ENCODE data around the gene WDR20. TPM values are rescaled to one million over a fixed set of nuclear protein-coding genes. Genes with fewer than 3 reads are reported as not detected.
A peak's percentile ranks its signal among the peaks of the same experiment; 100 is the strongest.

Gene WDR20
- total RNA-seq, 1 donor from 2014 or later, result 30.4 TPM

- H3K4me3 Mint-ChIP-seq, result no peak overlapping the region
- H3K4me1 Mint-ChIP-seq, result no peaks in the 10 kb centered on the region
- no peak for DNase-seq
- peaks cover 2% of the 10 kb centered on the region for H3K36me3 Mint-ChIP-seq (ENCODE audit: low read depth)
- no peaks in the 10 kb centered on the region for H3K9me3 Mint-ChIP-seq
- intact Hi-C loops (cut with micrococcal nuclease), result no loop called here
- no peak overlapping the region for H3K27ac Mint-ChIP-seq
- H3K27me3 Mint-ChIP-seq, result no peaks in the 10 kb centered on the region
Measured at GRCh38 chr14:102227184-102227964, 87.7 kb downstream of the WDR20 start.

- DNase-seq, result no peak
- Mint-ChIP-seq H3K27ac (no peak overlapping the region), H3K27me3 (no peaks in the 10 kb centered on the region), H3K9me3 (no peaks in the 10 kb centered on the region), H3K4me1 (no peaks in the 10 kb centered on the region), H3K4me3 (no peak overlapping the region), H3K36me3 (ENCODE audit: low read depth) (peaks cover 2% of the 10 kb centered on the region)
- intact Hi-C loops (cut with micrococcal nuclease), result no loop called here
Measured at GRCh38 chr14:102229071-102229738, 89.5 kb downstream of the WDR20 start.

- Mint-ChIP-seq H3K4me1 (no peaks in the 10 kb centered on the region), H3K9me3 (no peaks in the 10 kb centered on the region), H3K36me3 (ENCODE audit: low read depth) (no peaks in the 10 kb centered on the region), H3K4me3 (no peak overlapping the region), H3K27ac (no peak overlapping the region), H3K27me3 (no peaks in the 10 kb centered on the region)
- no peak for DNase-seq
- intact Hi-C loops (cut with micrococcal nuclease), result no loop called here
Measured at GRCh38 chr14:102229739-102230092, 90.0 kb downstream of the WDR20 start.

- intact Hi-C loops (cut with micrococcal nuclease), result no loop called here
- Mint-ChIP-seq H3K27ac (no peak overlapping the region), H3K27me3 (no peaks in the 10 kb centered on the region), H3K4me1 (no peaks in the 10 kb centered on the region), H3K9me3 (no peaks in the 10 kb centered on the region), H3K4me3 (no peak overlapping the region), H3K36me3 (ENCODE audit: low read depth) (no peaks in the 10 kb centered on the region)
- DNase-seq, result no peak
Measured at GRCh38 chr14:102230481-102231210, 90.9 kb downstream of the WDR20 start.

GRCh38 chr14:102231476-102232347, 92.0 kb downstream of the WDR20 start:
- H3K27me3 Mint-ChIP-seq, result no peaks in the 10 kb centered on the region
- intact Hi-C loops (cut with micrococcal nuclease), result no loop called here
- no peaks in the 10 kb centered on the region for H3K36me3 Mint-ChIP-seq (ENCODE audit: low read depth)
- no peak overlapping the region for H3K27ac Mint-ChIP-seq
- H3K9me3 Mint-ChIP-seq, result no peaks in the 10 kb centered on the region
- no peaks in the 10 kb centered on the region for H3K4me1 Mint-ChIP-seq
- DNase-seq, result no peak
- H3K4me3 Mint-ChIP-seq, result no peak overlapping the region

- no peaks in the 10 kb centered on the region for H3K9me3 Mint-ChIP-seq
- DNase-seq, result no peak
- H3K36me3 Mint-ChIP-seq (ENCODE audit: low read depth), result no peaks in the 10 kb centered on the region
- no peaks in the 10 kb centered on the region for H3K4me1 Mint-ChIP-seq
- H3K27me3 Mint-ChIP-seq, result no peaks in the 10 kb centered on the region
- H3K4me3 Mint-ChIP-seq, result no peak overlapping the region
- H3K27ac Mint-ChIP-seq, result no peak overlapping the region
- intact Hi-C loops (cut with micrococcal nuclease), result no loop called here
Measured at GRCh38 chr14:102232348-102232625, 92.6 kb downstream of the WDR20 start.

- intact Hi-C loops (cut with micrococcal nuclease), result no loop called here
- no peak overlapping the region for H3K27ac Mint-ChIP-seq
- DNase-seq, result no peak
- H3K9me3 Mint-ChIP-seq, result no peaks in the 10 kb centered on the region
- no peaks in the 10 kb centered on the region for H3K27me3 Mint-ChIP-seq
- H3K4me1 Mint-ChIP-seq, result no peaks in the 10 kb centered on the region
- H3K4me3 Mint-ChIP-seq, result no peak overlapping the region
- H3K36me3 Mint-ChIP-seq (ENCODE audit: low read depth), result no peaks in the 10 kb centered on the region
Measured at GRCh38 chr14:102233081-102233480, 93.4 kb downstream of the WDR20 start.

- no peaks in the 10 kb centered on the region for H3K9me3 Mint-ChIP-seq
- H3K4me1 Mint-ChIP-seq, result no peaks in the 10 kb centered on the region
Measured at GRCh38 chr14:102234331-102235264, 94.9 kb downstream of the WDR20 start.

GRCh38 chr14:102235275-102235897, 95.7 kb downstream of the WDR20 start:
- Mint-ChIP-seq H3K4me1 (no peaks in the 10 kb centered on the region), H3K36me3 (ENCODE audit: low read depth) (no peaks in the 10 kb centered on the region), H3K27me3 (peaks cover under 1% of the 10 kb centered on the region), H3K4me3 (no peak overlapping the region), H3K9me3 (no peaks in the 10 kb centered on the region), H3K27ac (no peak overlapping the region)
- intact Hi-C loops (cut with micrococcal nuclease), result loop anchor here (1.0 kb wide), 1 partner anchor 79 kb away; no protein-coding TSS in a partner anchor
- DNase-seq, result peak; percentile 93

More at GRCh38 chr14:102234331-102235264, 94.9 kb downstream of the WDR20 start:
- intact Hi-C loops (cut with micrococcal nuclease), result loop anchor here (1.0 kb wide), 1 partner anchor 80 kb away; no protein-coding TSS in a partner anchor
- H3K36me3 Mint-ChIP-seq (ENCODE audit: low read depth), result no peaks in the 10 kb centered on the region
- no peak for DNase-seq
- H3K27me3 Mint-ChIP-seq, result no peaks in the 10 kb centered on the region
- no peak overlapping the region for H3K27ac Mint-ChIP-seq
- H3K4me3 Mint-ChIP-seq, result no peak overlapping the region

- no peaks in the 10 kb centered on the region for H3K9me3 Mint-ChIP-seq
- DNase-seq, result no peak
- no peak overlapping the region for H3K27ac Mint-ChIP-seq
- peaks cover 2% of the 10 kb centered on the region for H3K27me3 Mint-ChIP-seq
- no peaks in the 10 kb centered on the region for H3K4me1 Mint-ChIP-seq
- H3K4me3 Mint-ChIP-seq, result no peak overlapping the region
- H3K36me3 Mint-ChIP-seq (ENCODE audit: low read depth), result no peaks in the 10 kb centered on the region
- intact Hi-C loops (cut with micrococcal nuclease), result no loop called here
Measured at GRCh38 chr14:102236026-102236425, 96.3 kb downstream of the WDR20 start.

- no peaks in the 10 kb centered on the region for H3K9me3 Mint-ChIP-seq
- intact Hi-C loops (cut with micrococcal nuclease), result no loop called here
- no peak overlapping the region for H3K27ac Mint-ChIP-seq
- no peaks in the 10 kb centered on the region for H3K36me3 Mint-ChIP-seq (ENCODE audit: low read depth)
- H3K4me3 Mint-ChIP-seq, result no peak overlapping the region
- no peaks in the 10 kb centered on the region for H3K4me1 Mint-ChIP-seq
- peaks cover 2% of the 10 kb centered on the region for H3K27me3 Mint-ChIP-seq
- DNase-seq, result no peak
Measured at GRCh38 chr14:102238131-102238530, 98.4 kb downstream of the WDR20 start.

- intact Hi-C loops (cut with micrococcal nuclease), result no loop called here
- Mint-ChIP-seq H3K4me1 (no peaks in the 10 kb centered on the region), H3K36me3 (ENCODE audit: low read depth) (no peaks in the 10 kb centered on the region), H3K9me3 (no peaks in the 10 kb centered on the region), H3K4me3 (no peak overlapping the region), H3K27me3 (peaks cover 2% of the 10 kb centered on the region), H3K27ac (no peak overlapping the region)
- DNase-seq, result no peak
Measured at GRCh38 chr14:102238766-102239165, 99.1 kb downstream of the WDR20 start.

Data from activated CD4-positive, alpha-beta T cell treated with anti-CD3 and anti-CD28 coated beads, Interleukin-2, amount 10 ng/mL, durations not matched to agents 24 days and 14 days (primary cell).